ENCODE results near the gene ASAP2. TPM values are rescaled to one million over a fixed set of nuclear protein-coding genes. Genes with fewer than 3 reads are reported as not detected.

ASAP2 gene
- polyA plus RNA-seq, 1 donor from 2014 or later = 41.0 TPM

DNA sequence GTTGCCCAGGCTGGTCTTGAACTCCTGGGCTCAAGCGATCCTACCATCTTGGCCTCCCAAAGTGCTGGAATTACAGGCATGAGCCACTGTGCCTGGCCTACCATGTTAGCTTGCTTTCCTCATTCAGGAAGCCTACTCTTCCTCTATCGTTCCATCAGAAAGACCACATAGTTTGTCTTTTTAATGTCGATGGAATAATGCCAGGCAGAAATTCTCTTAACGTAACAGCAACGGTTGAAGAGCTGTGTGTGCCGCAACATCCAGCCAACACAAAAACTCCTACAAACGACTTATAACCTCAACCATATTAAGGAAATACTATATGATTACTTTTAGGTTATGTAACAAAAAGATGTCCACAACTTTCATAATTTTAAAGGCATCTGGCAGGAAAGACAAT, 206.2 kb downstream of the ASAP2 start:
- no peaks in the 10 kb centered on the region for H3K36me3 ChIP-seq (ENCODE audit: insufficient read depth, low read length)

DNA sequence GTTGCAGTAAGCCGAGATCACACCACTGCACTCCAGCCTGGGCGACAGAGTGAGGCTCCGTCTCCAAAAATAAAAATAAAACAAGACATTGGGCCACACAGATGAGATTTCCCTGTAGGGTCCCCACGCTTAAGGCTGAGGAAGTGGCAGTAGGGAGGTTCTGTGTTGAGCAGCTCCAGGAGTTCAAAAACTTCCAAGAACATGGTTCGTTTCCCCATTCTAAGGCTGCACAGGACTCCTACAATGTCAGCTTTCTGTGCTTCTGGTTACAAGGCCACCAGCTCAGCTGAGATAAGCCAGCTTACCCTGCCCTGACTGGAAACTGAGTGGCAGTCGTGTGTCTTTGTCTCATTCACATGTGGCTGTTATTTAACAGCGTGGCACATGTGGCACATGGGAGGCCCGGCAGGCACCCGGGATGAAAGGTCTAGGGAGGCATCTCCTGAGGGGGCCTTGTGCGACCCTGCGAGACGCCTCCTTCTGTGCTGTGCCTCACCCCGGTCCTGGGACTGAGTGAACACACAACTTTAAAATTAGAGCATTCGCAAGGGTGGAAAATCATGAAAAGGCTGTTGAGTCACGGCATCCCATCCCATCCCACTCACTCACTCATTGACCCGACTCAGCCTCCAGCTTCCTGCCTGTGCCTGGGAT, 209.0 kb downstream of the ASAP2 start:
- Histone ChIP-seq H3K4me3 (ENCODE audit: low read length) (no peak overlapping the region), H3K9ac (ENCODE audit: low read length) (no peak overlapping the region), H3K36me3 (ENCODE audit: insufficient read depth, low read length) (no peaks in the 10 kb centered on the region), H3K4me2 (ENCODE audit: low read length) (no peak overlapping the region), H4K20me1 (ENCODE audit: insufficient read depth) (no peaks in the 10 kb centered on the region), H2AFZ (ENCODE audit: low read depth, low read length) (no peak overlapping the region), H3K79me2 (replicated peaks; ENCODE audit: insufficient read depth, low read length) (peaks cover 11% of the 10 kb centered on the region), H3K27me3 (ENCODE audit: insufficient read depth, low read depth, low read length) (no peaks in the 10 kb centered on the region), H3K9me2 (ENCODE audit: insufficient read depth, low read length) (no peaks in the 10 kb centered on the region), H3K27ac (ENCODE audit: low read length) (no peak overlapping the region), H3K9me3 (ENCODE audit: low read length) (no peaks in the 10 kb centered on the region), H3F3A (ENCODE audit: insufficient read depth, low read length, poor library complexity, severe bottlenecking) (no peaks in the 10 kb centered on the region)
- TF ChIP-seq SMC3 (conservative IDR thresholded peaks at IDR 0.05; ENCODE audit: poor library complexity) (no peak), POLR2AphosphoS5 (IDR thresholded peaks at IDR 0.05) (no peak), RAD21 (conservative IDR thresholded peaks at IDR 0.05) (no peak), MXI1 (conservative IDR thresholded peaks at IDR 0.05; ENCODE audit: poor library complexity, severe bottlenecking) (no peak), EP300 (conservative IDR thresholded peaks at IDR 0.05; ENCODE audit: poor library complexity, severe bottlenecking) (no peak), EZH2 (IDR thresholded peaks at IDR 0.05; ENCODE audit: borderline replicate concordance, insufficient read depth, low read length, poor library complexity, severe bottlenecking) (no peak), TAF1 (IDR thresholded peaks at IDR 0.05; ENCODE audit: low read depth) (no peak)
- TF ChIP-seq, protein P1, sequence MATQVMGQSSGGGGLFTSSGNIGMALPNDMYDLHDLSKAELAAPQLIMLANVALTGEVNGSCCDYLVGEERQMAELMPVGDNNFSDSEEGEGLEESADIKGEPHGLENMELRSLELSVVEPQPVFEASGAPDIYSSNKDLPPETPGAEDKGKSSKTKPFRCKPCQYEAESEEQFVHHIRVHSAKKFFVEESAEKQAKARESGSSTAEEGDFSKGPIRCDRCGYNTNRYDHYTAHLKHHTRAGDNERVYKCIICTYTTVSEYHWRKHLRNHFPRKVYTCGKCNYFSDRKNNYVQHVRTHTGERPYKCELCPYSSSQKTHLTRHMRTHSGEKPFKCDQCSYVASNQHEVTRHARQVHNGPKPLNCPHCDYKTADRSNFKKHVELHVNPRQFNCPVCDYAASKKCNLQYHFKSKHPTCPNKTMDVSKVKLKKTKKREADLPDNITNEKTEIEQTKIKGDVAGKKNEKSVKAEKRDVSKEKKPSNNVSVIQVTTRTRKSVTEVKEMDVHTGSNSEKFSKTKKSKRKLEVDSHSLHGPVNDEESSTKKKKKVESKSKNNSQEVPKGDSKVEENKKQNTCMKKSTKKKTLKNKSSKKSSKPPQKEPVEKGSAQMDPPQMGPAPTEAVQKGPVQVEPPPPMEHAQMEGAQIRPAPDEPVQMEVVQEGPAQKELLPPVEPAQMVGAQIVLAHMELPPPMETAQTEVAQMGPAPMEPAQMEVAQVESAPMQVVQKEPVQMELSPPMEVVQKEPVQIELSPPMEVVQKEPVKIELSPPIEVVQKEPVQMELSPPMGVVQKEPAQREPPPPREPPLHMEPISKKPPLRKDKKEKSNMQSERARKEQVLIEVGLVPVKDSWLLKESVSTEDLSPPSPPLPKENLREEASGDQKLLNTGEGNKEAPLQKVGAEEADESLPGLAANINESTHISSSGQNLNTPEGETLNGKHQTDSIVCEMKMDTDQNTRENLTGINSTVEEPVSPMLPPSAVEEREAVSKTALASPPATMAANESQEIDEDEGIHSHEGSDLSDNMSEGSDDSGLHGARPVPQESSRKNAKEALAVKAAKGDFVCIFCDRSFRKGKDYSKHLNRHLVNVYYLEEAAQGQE (IDR thresholded peaks at IDR 0.05; ENCODE audit: borderline replicate concordance) = no peak
- TF ChIP-seq, protein P2, sequence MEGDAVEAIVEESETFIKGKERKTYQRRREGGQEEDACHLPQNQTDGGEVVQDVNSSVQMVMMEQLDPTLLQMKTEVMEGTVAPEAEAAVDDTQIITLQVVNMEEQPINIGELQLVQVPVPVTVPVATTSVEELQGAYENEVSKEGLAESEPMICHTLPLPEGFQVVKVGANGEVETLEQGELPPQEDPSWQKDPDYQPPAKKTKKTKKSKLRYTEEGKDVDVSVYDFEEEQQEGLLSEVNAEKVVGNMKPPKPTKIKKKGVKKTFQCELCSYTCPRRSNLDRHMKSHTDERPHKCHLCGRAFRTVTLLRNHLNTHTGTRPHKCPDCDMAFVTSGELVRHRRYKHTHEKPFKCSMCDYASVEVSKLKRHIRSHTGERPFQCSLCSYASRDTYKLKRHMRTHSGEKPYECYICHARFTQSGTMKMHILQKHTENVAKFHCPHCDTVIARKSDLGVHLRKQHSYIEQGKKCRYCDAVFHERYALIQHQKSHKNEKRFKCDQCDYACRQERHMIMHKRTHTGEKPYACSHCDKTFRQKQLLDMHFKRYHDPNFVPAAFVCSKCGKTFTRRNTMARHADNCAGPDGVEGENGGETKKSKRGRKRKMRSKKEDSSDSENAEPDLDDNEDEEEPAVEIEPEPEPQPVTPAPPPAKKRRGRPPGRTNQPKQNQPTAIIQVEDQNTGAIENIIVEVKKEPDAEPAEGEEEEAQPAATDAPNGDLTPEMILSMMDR (IDR thresholded peaks at IDR 0.05; ENCODE audit: poor library complexity, severe bottlenecking) = no peak

More for the DNA sequence above, 206.2 kb downstream of the ASAP2 start:
- H3K9ac ChIP-seq (ENCODE audit: low read length) = no peak overlapping the region
- no peak overlapping the region for H3K4me3 ChIP-seq (ENCODE audit: low read length)
- H3F3A ChIP-seq (ENCODE audit: insufficient read depth, low read length, poor library complexity, severe bottlenecking) = no peaks in the 10 kb centered on the region
- H3K27ac ChIP-seq (ENCODE audit: low read length) = no peak overlapping the region
- TF ChIP-seq, protein P1 (IDR thresholded peaks at IDR 0.05; ENCODE audit: borderline replicate concordance) = no peak
- TF ChIP-seq POLR2AphosphoS5 (IDR thresholded peaks at IDR 0.05) = no peak
- no peak for TF ChIP-seq EZH2 (IDR thresholded peaks at IDR 0.05; ENCODE audit: borderline replicate concordance, insufficient read depth, low read length, poor library complexity, severe bottlenecking)
- TF ChIP-seq, protein P2 (IDR thresholded peaks at IDR 0.05; ENCODE audit: poor library complexity, severe bottlenecking) = no peak
- no peak for TF ChIP-seq SMC3 (conservative IDR thresholded peaks at IDR 0.05; ENCODE audit: poor library complexity)
- TF ChIP-seq TAF1 (IDR thresholded peaks at IDR 0.05; ENCODE audit: low read depth) = no peak
- TF ChIP-seq RAD21 (conservative IDR thresholded peaks at IDR 0.05) = no peak
- no peak for TF ChIP-seq MXI1 (conservative IDR thresholded peaks at IDR 0.05; ENCODE audit: poor library complexity, severe bottlenecking)
- TF ChIP-seq EP300 (conservative IDR thresholded peaks at IDR 0.05; ENCODE audit: poor library complexity, severe bottlenecking) = no peak
- H3K9me2 ChIP-seq (ENCODE audit: insufficient read depth, low read length) = no peaks in the 10 kb centered on the region
- H4K20me1 ChIP-seq (ENCODE audit: insufficient read depth) = no peaks in the 10 kb centered on the region
- no peak overlapping the region for H2AFZ ChIP-seq (ENCODE audit: low read depth, low read length)
- no peaks in the 10 kb centered on the region for H3K9me3 ChIP-seq (ENCODE audit: low read length)
- H3K79me2 ChIP-seq (replicated peaks; ENCODE audit: insufficient read depth, low read length) = no peaks in the 10 kb centered on the region
- no peaks in the 10 kb centered on the region for H3K27me3 ChIP-seq (ENCODE audit: insufficient read depth, low read depth, low read length)
- H3K4me2 ChIP-seq (ENCODE audit: low read length) = no peak overlapping the region
